ENCODE data around the gene SEMG1.
A peak's percentile ranks its signal among the peaks of the same experiment; 100 is the strongest.

The SEMG1 gene

DNA sequence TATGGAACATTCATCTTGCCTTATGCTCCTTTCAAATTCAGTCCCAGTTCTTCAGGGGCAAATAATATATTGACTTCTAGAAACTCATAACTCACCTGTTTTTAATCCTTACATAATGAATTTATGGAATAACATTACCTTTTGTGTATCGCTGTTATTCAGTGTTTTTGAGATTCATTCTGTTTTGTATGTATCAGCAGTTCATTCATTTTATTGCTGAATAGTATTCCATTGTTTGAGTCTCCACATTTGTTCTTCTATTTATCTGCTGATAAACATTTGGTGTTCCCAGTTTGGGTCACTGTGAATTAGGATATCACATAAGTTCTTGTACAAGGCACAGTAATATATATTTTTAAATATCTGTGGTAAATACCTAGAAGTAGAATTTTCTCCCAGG is 19.5 kb downstream of the SEMG1 start:
- no peak for DNase-seq

- no peak for DNase-seq
Observed at GRCh38 chr20:45229264-45230056, 22.6 kb downstream of the SEMG1 start.

GRCh38 chr20:45230631-45231030 is 23.8 kb downstream of the SEMG1 start:
- DNase-seq: no peak

- no peak for DNase-seq
Observed at GRCh38 chr20:45235995-45236394, 29.2 kb downstream of the SEMG1 start.

- no peak for DNase-seq
Observed at GRCh38 chr20:45238139-45238538, 31.3 kb downstream of the SEMG1 start.

- DNase-seq: no peak
Observed at GRCh38 chr20:45246109-45246508, 39.3 kb downstream of the SEMG1 start.

GRCh38 chr20:45247865-45248264 is 41.0 kb downstream of the SEMG1 start:
- no peak for DNase-seq

- DNase-seq: no peak
Observed at GRCh38 chr20:45248609-45249008, 41.8 kb downstream of the SEMG1 start.

DNA sequence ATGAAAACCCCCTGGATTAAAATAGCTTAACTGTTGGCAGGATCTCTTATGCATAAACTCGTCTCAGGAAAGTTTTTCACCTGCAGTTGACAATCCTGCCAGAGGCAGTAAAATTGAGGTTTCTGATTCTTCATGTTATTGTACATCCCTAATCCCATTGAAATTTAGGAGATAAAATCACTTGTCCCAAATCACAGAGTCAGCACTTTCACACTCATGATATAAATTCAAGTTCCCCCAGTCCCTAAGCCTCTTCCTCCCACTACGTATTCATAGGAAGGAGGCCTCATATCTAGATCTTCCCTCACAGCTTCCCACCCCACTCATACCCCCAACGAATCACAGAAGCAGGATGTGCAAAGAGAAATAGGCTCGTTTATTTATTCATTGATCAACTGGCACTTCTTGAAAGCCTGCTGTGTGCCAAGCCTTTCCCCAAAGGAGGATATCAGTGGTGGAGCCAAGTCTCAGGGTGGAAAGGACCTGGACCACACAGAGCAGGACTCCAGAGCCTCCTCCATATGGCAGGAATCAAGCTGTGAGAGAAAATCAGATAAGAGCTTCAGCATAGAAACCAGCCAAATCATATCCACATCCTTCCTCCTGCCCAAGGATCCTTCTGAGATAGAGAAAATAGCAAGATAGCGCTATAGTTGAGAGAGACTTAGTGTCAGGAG is 45.2 kb downstream of the SEMG1 start:
- peak; percentile 46 for DNase-seq

- no peak for DNase-seq
Observed at GRCh38 chr20:45253261-45253660, 46.4 kb downstream of the SEMG1 start.

DNA sequence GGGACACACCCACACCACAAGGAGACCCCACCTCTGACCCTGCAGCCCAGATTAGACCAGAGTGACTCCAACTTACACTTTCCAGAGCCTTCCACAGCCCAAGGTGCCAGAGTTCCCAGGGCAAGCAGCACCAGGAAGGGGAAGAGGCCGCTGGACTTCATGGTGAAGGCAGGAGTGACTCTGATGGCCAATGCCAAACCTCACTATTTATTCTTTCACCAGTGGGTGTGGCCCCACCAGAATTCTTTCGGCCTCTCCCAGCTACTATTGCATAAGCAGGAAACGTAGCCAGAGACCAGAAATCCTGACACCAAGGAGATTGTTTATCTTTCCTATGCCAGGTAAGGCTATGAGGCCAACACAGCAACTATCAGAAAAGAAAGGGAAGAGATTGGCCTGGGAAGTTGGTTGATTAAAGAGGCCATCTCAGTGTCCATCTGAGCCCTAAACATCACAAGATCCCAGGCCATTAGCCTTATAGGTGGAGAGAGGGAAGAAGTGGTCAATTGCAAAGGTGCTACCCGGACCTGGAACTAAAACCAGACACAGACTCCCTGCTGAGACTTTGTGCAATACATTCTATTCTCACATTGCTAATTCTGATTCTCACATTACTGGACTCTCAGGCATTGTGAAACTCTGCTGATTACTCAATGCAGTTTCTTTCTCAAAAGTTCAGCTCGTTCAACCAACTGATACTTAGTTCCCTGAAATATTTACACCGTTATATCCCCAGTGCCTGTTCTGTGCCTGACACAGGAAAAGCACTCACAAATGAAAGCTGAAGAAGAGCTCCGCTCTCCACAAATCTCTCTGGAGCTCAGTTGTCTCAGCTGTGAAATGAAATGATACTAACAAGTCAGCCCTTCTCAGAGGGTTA is 47.8 kb downstream of the SEMG1 start, which contains the start of gene SLPI:
Gene SLPI, minus strand, starts transcription at position 182 of the 880 bp plus-strand sequence. Its CDS starts 21 bp downstream, at position 161.
- DNase-seq: no peak

GRCh38 chr20:45257161-45257560 is 50.3 kb downstream of the SEMG1 start:
- no peak for DNase-seq

GRCh38 chr20:45257711-45258110 is 50.9 kb downstream of the SEMG1 start:
- no peak for DNase-seq

- DNase-seq: no peak
Observed at GRCh38 chr20:45258259-45258658, 51.4 kb downstream of the SEMG1 start.

DNA sequence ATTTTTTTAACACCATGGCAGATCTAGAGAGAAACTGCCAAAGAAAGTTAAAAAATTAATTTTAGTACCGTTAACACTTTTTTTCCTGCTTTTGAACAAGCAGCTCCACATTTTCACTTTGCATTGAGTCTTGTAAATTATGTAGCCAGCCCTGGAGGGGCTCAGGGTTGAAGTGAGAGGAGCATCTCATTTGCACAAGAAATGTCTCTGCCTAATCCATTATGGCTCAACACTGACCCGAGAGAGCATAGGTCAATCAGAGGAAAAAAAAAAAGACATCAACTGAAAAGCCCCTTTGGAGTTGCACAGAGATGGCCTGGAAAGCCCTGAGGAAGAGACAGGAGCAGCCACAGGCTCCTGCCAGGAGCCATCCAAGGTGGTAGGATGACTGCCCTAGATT is 51.8 kb downstream of the SEMG1 start:
- DNase-seq: no peak

All from NCI-H446 treated with DMSO at 0.1 percent for 48 hours (cell line).